HUES48 (cell line): ENCODE data around the gene DNAAF5.
"Not testable (repeated sequence)": the region's sequence is repeated elsewhere in the genome, so short reads cannot be mapped to it uniquely, and the experiment has no call there.

Experiments
- H3K27ac ChIP-seq: one replicate; pipeline ENCODE4 v1.7.0; 2013; ENCODE audit warnings: low read depth, low read length, inconsistent platforms
- H3K27me3 ChIP-seq: 2 replicates; pipeline ENCODE4 v1.6.1; 2013; ENCODE audit warnings: mild to moderate bottlenecking, low read length; ENCODE audit not compliant: control insufficient read depth, insufficient read depth
- H3K36me3 ChIP-seq: 2 replicates; pipeline ENCODE4 v1.6.1; 2013; ENCODE audit warnings: low read length; ENCODE audit not compliant: control insufficient read depth, insufficient read depth
- H3K4me1 ChIP-seq: 2 replicates; pipeline ENCODE4 v1.6.1; 2013; ENCODE audit warnings: mild to moderate bottlenecking, low read length; ENCODE audit not compliant: control insufficient read depth, insufficient read depth
- H3K4me3 ChIP-seq: 2 replicates; pipeline ENCODE4 v1.5.1; 2013; ENCODE audit warnings: mild to moderate bottlenecking, low read depth, low read length
- H3K9ac ChIP-seq: 2 replicates; pipeline ENCODE4 v1.6.1; 2013; ENCODE audit warnings: mild to moderate bottlenecking, low read depth, low read length, moderate library complexity
- H3K9me3 ChIP-seq: 2 replicates; pipeline ENCODE4 v1.6.1; 2013; ENCODE audit warnings: low read length; ENCODE audit not compliant: control insufficient read depth, insufficient read depth

Gene DNAAF5

DNA sequence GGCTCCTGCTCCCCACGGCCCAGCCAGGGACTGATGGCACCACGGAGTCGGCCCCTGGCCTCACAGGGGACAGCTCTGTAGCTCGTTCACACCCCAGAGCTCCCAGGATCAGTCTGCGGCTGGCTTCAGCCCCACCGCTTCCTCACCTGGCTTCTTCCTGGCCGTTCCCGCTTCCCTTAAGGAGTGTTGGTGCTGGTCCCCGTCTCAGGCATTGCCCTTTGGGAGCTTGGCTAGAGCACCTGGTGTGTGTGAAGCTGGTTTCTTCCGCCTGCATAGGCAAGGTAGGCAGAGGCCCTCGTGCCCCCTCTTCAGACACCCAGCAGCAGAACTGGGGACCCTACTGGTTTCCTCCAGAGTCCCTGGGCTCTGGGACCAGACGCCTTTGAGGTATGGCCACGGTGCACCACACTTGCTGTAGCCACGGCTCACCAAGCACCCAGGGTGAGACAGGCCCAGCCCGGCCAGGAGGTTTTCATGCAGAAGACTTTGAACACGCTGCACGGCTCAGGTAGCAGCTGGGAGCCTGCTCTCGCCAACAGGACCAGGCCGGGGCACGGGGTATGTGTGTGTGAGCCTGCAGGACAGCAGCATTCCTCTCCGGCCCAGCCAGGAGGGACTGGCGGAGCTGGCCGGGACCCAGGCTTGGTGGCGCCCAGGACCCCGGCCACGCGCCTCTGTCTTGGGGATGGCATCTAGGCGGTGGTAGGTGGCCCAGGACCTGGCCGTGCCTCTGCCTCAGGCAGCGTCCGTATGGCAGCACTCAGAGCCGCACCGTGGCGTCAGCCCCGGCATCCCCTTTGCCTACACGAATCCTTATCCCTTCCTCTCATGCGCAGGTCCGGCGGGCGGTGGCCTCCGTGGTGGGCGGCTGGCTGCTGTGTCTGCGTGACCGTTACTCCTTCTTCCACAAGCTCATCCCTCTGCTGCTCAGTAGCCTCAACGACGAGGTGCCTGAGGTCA is 13.8 kb downstream of the DNAAF5 start:
- H3K9ac ChIP-seq, result no peak overlapping the region
- no peaks in the 10 kb centered on the region for H3K4me1 ChIP-seq
- H3K27ac ChIP-seq, result no peak overlapping the region
- H3K27me3 ChIP-seq, result no peaks in the 10 kb centered on the region
- H3K36me3 ChIP-seq, result peaks cover 47% of the 10 kb centered on the region
- peaks cover 2% of the 10 kb centered on the region; the same call in 1 of the 2 replicates for H3K9me3 ChIP-seq
- no peak overlapping the region for H3K4me3 ChIP-seq

DNA sequence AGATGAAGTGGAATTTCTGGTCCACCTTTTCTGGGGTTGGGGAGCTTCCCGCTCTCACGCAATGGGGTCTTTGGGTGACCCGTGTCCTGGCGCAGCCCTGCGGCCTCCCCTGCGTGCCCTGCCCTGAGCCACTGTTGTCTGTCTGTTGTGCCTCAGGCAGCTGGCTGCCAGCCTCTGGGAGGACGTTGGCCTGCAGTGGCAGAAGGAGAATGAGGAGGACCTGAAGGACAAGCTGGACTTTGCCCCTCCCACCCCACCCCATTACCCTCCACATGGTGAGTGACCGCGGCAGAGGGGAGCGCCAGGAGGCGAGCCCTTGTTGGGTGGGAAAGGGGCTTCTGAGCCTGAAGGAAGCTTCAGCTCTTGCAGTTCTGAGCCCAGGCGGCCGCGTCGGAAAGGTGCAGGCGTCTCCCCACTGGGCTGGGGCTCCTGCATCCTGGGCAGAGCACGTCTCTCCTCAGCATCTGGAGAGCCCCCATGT is 14.7 kb downstream of the DNAAF5 start:
- Histone ChIP-seq H3K4me1 (no peaks in the 10 kb centered on the region), H3K27me3 (no peaks in the 10 kb centered on the region), H3K4me3 (no peak overlapping the region), H3K36me3 (peaks cover 51% of the 10 kb centered on the region), H3K9ac (no peak overlapping the region), H3K27ac (no peak overlapping the region), H3K9me3 (no peaks in the 10 kb centered on the region)

DNA sequence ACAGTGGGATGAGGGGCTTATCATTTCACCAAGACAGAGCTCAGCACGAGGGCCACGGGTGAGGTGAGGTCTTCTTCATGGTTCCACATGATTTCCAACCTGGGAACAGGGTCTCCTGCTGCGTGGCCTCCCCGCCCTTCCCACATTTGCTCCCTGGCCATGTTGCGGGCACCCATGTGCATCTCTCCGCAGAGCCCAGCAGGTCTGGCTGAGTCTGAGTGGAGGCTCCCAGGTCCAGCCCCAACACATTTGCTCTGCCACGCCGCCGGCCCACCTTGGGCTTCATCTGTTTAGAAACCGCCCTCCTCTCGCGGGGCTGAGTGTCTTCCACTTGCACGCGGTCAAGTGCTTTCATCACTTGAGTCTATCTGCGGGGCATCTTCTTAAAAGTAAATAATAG is 15.4 kb downstream of the DNAAF5 start:
- H3K36me3 ChIP-seq, result peaks cover 51% of the 10 kb centered on the region
- H3K27ac ChIP-seq, result no peak overlapping the region
- no peak overlapping the region for H3K4me3 ChIP-seq
- no peaks in the 10 kb centered on the region for H3K9me3 ChIP-seq
- no peaks in the 10 kb centered on the region for H3K4me1 ChIP-seq
- H3K27me3 ChIP-seq, result no peaks in the 10 kb centered on the region
- no peak overlapping the region for H3K9ac ChIP-seq

DNA sequence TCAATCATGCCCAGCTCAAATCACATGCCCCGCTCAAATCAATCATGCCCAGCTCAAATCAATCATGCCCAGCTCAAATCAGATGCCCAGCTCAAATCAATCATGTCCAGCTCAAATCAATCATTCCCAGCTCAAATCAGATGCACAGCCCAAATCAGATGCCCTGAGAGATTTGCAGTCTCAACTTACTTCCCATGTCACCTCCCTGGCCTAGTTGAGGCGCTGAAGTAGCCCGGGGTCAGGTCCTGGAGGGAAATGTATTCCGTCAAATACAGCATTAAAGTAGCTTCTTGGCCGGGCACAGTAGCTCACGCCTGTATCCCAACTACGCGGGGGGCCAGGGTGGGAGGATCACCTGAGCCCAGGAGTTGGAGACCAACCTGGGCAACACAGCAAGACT is 16.3 kb downstream of the DNAAF5 start:
- Histone ChIP-seq H3K4me3 (no peak overlapping the region), H3K4me1 (no peaks in the 10 kb centered on the region), H3K9me3 (no peaks in the 10 kb centered on the region), H3K27ac (no peak overlapping the region), H3K27me3 (no peaks in the 10 kb centered on the region), H3K9ac (no peak overlapping the region), H3K36me3 (peaks cover 47% of the 10 kb centered on the region)

DNA sequence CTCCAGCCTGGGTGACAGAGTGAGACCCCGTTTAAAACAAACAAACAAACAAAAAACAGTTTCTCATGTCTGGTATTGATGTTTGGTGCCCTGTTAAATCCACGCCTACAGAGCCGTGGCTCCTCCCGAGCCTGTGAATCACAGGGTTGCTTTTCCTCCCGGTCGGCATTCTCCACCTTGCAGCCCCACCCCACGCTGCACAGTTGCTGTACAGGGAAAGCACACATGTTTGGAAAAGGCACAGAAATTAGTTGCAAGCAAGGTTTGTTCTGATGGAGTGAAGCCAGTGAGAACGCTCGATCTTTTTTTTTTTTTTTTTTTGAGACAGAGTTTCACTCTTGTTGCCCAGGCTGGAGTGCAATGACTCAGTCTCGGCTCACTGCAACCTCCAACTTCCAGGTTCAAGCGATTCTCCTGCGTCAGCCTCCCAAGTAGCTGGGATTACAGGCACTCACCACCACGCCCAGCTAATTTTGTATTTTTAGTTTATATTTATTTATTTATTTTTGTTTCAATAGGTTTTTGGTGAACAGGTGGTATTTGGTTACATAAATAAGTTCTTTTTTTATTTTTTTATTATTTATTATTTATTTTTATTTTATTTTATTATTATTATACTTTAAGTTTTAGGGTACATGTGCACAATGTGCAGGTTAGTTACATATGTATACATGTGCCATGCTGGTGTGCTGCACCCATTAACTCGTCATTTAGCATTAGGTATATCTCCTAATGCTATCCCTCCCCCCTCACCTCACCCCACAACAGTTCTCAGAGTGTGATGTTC is 17.0 kb downstream of the DNAAF5 start:
- H3K4me3 ChIP-seq, H3K4me1 ChIP-seq, H3K27me3 ChIP-seq, H3K9me3 ChIP-seq, H3K9ac ChIP-seq, H3K27ac ChIP-seq: not testable (repeated sequence)
- peaks cover 46% of the 10 kb centered on the region for H3K36me3 ChIP-seq

DNA sequence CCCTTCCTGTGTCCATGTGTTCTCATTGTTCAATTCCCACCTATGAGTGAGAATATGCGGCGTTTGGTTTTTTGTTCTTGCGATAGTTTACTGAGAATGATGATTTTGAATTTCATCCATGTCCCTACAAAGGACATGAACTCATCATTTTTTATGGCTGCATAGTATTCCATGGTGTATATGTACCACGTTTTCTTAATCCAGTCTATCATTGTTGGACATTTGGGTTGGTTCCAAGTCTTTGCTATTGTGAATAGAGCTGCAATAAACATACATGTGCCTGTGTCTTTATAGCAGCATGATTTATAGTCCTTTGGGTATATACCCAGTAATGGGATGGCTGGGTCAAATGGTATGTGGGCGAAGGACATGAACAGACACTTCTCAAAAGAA is 17.6 kb downstream of the DNAAF5 start:
- not testable (repeated sequence) for H3K4me3 ChIP-seq, H3K4me1 ChIP-seq, H3K9me3 ChIP-seq, H3K27ac ChIP-seq, H3K27me3 ChIP-seq, H3K9ac ChIP-seq
- H3K36me3 ChIP-seq, result peaks cover 45% of the 10 kb centered on the region

DNA sequence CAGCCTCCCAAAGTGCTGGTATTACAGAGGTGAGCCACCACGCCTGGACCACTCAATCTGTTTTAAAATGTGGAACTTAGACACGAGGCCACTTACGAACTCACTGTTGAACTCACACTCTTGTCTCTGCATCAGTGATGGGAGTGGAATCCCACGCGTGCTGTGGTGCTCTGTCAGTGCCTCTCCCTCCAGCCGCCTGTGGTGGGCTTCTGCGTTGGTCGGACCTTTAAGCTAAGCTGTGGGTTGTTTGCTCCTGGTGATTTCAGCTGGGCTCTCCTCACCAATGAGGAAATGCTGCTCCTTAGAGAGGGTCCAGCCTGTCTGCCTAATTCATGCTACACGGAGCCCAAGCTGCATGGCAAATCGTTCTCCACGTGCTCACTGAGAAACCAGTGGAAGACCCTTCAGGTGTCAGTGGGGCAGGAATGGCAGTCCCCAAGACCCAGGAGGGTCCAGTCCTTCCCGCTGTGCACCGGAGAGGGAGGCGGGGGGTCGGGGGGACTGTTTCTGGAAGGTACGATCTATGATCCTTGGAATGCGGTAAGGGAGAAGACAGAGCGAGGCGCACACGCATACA is 18.4 kb downstream of the DNAAF5 start:
- H3K9me3 ChIP-seq, result no peaks in the 10 kb centered on the region
- peaks cover 45% of the 10 kb centered on the region for H3K36me3 ChIP-seq
- H3K4me1 ChIP-seq, result no peaks in the 10 kb centered on the region
- H3K27me3 ChIP-seq, result no peaks in the 10 kb centered on the region
- no peak overlapping the region for H3K9ac ChIP-seq
- H3K4me3 ChIP-seq, result no peak overlapping the region
- H3K27ac ChIP-seq, result no peak overlapping the region

DNA sequence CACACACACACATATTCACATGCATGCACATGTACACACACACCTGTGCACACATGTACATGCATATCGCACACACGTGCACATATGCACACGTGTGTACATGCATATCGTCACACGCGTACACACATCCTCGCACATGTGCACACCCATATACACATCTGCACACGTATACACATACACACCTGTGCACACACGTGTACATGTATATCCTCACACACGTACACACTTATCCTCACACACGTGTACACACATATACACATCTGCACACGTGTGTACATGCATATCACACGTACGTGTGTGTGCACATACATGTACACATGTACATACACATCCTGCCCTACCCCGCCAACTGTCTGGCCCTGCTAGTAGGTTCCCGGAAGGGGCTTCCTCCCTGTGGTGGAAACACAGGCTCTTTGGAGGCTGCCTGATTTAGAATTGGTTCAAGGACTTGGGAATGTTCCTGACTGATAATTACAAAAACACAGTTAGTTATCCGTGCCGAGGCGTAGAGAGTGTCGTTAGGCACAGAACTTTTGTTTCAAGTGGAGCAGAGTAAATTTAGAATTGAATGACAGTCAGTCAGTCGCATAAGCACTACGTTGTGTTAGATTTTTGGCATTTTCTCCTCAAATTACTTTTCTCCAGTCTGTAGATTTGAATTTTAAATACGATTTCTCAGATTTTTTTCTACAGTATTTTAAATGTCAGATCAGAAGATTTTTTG is 19.1 kb downstream of the DNAAF5 start:
- H3K27ac ChIP-seq, result no peak overlapping the region
- no peaks in the 10 kb centered on the region for H3K27me3 ChIP-seq
- H3K9ac ChIP-seq, result no peak overlapping the region
- H3K36me3 ChIP-seq, result peaks cover 45% of the 10 kb centered on the region
- H3K4me1 ChIP-seq, result no peaks in the 10 kb centered on the region
- no peak overlapping the region for H3K4me3 ChIP-seq
- H3K9me3 ChIP-seq, result no peaks in the 10 kb centered on the region

DNA sequence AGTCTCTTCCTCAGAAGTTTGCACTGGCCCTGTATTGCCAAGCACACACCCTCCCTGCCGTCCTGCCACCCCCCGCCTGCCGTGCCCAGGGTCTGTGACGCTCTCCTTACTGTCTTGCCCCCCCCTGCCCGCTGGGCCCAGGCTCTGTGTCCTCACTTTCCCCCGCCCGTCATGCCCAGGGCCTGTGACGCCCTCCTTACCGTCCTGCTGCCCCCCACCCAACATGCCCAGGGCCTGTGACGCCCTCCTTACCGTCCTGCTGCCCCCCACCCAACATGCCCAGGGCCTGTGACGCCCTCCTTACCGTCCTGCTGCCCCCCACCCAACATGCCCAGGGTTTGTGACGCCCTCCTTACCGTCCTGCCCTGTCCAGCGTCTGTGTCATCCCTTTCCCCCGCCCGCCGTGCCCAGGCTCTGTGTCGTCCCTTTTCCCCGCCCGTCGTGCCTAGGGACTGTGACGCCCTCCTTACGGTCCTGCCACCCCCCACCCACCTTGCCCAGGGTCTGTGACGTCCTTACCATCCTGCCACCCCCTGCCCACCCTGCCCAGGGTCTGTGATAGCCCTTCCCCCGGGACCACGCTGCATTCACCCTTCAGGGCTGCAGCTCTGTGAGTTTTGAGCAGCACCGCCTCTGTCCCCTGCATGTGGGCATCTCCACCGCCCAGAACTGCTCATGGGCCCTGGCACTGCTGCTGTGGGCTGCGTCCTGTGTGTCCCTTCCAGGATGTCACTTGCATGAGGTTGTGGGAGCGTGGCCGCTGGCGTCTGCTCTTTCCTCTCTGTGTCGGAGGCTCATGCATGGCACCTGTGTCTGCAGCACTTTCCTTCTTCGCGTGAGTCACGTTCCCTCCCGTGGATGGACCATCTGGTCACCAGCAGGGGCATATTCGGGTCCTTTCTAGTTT is 19.9 kb downstream of the DNAAF5 start:
- no peak overlapping the region for H3K9ac ChIP-seq
- peaks cover 39% of the 10 kb centered on the region for H3K36me3 ChIP-seq
- H3K4me1 ChIP-seq, result no peaks in the 10 kb centered on the region

DNA sequence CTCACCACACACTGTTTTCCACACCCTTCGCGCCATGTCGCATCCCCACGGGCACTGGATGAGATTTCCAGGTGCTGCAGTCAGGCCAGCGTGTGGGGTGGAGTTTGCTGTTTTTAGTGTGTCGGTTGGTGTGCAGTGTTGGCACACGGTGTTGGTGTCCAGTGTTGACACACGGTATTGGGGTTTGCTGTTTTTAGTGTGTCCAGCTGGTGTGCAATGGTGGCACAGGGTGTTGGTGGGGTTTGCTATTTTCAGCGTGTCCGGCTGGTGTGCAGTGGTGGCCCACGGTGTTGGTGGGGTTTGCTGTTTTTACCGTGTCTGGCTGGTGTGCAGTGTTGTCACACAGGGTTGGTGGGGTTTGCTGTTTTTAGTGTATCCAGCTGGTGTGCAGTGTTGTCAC is 20.7 kb downstream of the DNAAF5 start:
- peaks cover 36% of the 10 kb centered on the region for H3K36me3 ChIP-seq
- no peaks in the 10 kb centered on the region for H3K27me3 ChIP-seq
- no peak overlapping the region for H3K27ac ChIP-seq
- no peak overlapping the region for H3K9ac ChIP-seq
- no peaks in the 10 kb centered on the region for H3K4me1 ChIP-seq
- no peaks in the 10 kb centered on the region for H3K9me3 ChIP-seq
- no peak overlapping the region for H3K4me3 ChIP-seq

More for the DNA sequence above, 19.9 kb downstream of the DNAAF5 start:
- Histone ChIP-seq H3K27me3 (no peaks in the 10 kb centered on the region), H3K27ac (no peak overlapping the region), H3K9me3 (no peaks in the 10 kb centered on the region), H3K4me3 (no peak overlapping the region)
